ENCODE measurements around the gene PPP1R12B. TPM values are rescaled to one million over a fixed set of nuclear protein-coding genes. Genes with fewer than 3 reads are reported as not detected.

PPP1R12B gene
- total and polyA plus RNA-seq, 2 experiments from 2014 or later: 13.2 to 13.8 TPM

DNA sequence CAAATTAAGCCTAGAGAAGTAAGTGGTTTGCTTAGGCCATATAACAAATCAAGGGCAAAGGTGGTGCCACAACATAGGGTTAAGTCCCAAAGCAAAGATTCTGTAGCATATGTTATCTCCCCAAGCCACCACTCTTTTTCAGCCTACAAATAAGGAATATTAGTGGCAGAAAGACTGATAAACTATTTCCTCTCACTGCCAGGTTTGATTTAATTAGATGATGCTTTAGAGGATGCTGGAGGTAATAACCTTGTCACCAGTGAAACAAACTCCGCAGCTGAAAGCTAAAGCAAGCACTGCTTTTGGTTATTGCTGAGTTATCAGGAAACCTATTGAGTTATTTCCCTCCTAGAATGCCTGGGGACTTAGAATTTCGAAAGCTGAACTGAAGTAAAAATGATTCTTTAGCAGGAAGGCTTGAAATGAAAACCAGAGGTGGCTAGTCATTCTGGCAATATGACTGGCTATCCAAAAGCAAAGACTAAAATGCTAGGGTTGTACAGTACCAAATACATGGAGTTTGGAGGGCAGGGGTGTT is 216.5 kb downstream of the PPP1R12B start:
- Mint-ChIP-seq H3K27me3 (ENCODE audit: insufficient read depth, low read depth, poor library complexity) (no peaks in the 10 kb centered on the region), H3K36me3 (ENCODE audit: low read depth) (no peaks in the 10 kb centered on the region), H3K27ac (peak overlapping the region; percentile 54; the same call in 1 of the 2 replicates), H3K4me1 (peaks cover 68% of the 10 kb centered on the region), H3K9me3 (no peaks in the 10 kb centered on the region), H3K4me3 (no peak overlapping the region)
- Histone ChIP-seq H3K4me1 (ENCODE audit: insufficient read depth) (peaks cover 48% of the 10 kb centered on the region), H3K9me2 (ENCODE audit: insufficient read depth) (no peaks in the 10 kb centered on the region), H3K27ac (ENCODE audit: low read depth) (no peak overlapping the region), H3K4me2 (no peak overlapping the region), H3F3A (replicated peaks; ENCODE audit: low read depth) (no peaks in the 10 kb centered on the region), H3K36me3 (ENCODE audit: insufficient read depth) (no peaks in the 10 kb centered on the region), H3K27me3 (ENCODE audit: insufficient read depth) (no peaks in the 10 kb centered on the region), H3K4me3 (no peak overlapping the region), H2AFZ (no peak overlapping the region), H4K20me1 (replicated peaks; ENCODE audit: insufficient read depth) (no peaks in the 10 kb centered on the region), H3K79me2 (replicated peaks; ENCODE audit: insufficient read depth) (no peaks in the 10 kb centered on the region)
- no peak for DNase-seq (ENCODE audit: low spot score)
- TF ChIP-seq EZH2phosphoT487 (IDR thresholded peaks at IDR 0.05; ENCODE audit: unreplicated experiment) (no peak), ZNF331 (CRISPR knock-in tag; IDR thresholded peaks at IDR 0.05; ENCODE audit: low read depth) (no peak), CTCF (conservative IDR thresholded peaks at IDR 0.05; ENCODE audit: low read depth in 2 of 2) (no peak), STAT1 (IDR thresholded peaks at IDR 0.05; ENCODE audit: unreplicated experiment) (no peak), ZNF114 (CRISPR knock-in tag; IDR thresholded peaks at IDR 0.05) (no peak), CREB1 (CRISPR knock-in tag; IDR thresholded peaks at IDR 0.05; ENCODE audit: low read depth) (no peak), NANOG (IDR thresholded peaks at IDR 0.05; ENCODE audit: borderline replicate concordance) (no peak), JUNB (IDR thresholded peaks at IDR 0.05; ENCODE audit: unreplicated experiment) (no peak), EZH2 (IDR thresholded peaks at IDR 0.05; ENCODE audit: low read depth, unreplicated experiment) (no peak), REST (IDR thresholded peaks at IDR 0.05; ENCODE audit: unreplicated experiment) (no peak), ETS1 (IDR thresholded peaks at IDR 0.05) (no peak), POLR2AphosphoS5 (IDR thresholded peaks at IDR 0.05; ENCODE audit: low read depth) (no peak)
- TF ChIP-seq, protein P1, sequence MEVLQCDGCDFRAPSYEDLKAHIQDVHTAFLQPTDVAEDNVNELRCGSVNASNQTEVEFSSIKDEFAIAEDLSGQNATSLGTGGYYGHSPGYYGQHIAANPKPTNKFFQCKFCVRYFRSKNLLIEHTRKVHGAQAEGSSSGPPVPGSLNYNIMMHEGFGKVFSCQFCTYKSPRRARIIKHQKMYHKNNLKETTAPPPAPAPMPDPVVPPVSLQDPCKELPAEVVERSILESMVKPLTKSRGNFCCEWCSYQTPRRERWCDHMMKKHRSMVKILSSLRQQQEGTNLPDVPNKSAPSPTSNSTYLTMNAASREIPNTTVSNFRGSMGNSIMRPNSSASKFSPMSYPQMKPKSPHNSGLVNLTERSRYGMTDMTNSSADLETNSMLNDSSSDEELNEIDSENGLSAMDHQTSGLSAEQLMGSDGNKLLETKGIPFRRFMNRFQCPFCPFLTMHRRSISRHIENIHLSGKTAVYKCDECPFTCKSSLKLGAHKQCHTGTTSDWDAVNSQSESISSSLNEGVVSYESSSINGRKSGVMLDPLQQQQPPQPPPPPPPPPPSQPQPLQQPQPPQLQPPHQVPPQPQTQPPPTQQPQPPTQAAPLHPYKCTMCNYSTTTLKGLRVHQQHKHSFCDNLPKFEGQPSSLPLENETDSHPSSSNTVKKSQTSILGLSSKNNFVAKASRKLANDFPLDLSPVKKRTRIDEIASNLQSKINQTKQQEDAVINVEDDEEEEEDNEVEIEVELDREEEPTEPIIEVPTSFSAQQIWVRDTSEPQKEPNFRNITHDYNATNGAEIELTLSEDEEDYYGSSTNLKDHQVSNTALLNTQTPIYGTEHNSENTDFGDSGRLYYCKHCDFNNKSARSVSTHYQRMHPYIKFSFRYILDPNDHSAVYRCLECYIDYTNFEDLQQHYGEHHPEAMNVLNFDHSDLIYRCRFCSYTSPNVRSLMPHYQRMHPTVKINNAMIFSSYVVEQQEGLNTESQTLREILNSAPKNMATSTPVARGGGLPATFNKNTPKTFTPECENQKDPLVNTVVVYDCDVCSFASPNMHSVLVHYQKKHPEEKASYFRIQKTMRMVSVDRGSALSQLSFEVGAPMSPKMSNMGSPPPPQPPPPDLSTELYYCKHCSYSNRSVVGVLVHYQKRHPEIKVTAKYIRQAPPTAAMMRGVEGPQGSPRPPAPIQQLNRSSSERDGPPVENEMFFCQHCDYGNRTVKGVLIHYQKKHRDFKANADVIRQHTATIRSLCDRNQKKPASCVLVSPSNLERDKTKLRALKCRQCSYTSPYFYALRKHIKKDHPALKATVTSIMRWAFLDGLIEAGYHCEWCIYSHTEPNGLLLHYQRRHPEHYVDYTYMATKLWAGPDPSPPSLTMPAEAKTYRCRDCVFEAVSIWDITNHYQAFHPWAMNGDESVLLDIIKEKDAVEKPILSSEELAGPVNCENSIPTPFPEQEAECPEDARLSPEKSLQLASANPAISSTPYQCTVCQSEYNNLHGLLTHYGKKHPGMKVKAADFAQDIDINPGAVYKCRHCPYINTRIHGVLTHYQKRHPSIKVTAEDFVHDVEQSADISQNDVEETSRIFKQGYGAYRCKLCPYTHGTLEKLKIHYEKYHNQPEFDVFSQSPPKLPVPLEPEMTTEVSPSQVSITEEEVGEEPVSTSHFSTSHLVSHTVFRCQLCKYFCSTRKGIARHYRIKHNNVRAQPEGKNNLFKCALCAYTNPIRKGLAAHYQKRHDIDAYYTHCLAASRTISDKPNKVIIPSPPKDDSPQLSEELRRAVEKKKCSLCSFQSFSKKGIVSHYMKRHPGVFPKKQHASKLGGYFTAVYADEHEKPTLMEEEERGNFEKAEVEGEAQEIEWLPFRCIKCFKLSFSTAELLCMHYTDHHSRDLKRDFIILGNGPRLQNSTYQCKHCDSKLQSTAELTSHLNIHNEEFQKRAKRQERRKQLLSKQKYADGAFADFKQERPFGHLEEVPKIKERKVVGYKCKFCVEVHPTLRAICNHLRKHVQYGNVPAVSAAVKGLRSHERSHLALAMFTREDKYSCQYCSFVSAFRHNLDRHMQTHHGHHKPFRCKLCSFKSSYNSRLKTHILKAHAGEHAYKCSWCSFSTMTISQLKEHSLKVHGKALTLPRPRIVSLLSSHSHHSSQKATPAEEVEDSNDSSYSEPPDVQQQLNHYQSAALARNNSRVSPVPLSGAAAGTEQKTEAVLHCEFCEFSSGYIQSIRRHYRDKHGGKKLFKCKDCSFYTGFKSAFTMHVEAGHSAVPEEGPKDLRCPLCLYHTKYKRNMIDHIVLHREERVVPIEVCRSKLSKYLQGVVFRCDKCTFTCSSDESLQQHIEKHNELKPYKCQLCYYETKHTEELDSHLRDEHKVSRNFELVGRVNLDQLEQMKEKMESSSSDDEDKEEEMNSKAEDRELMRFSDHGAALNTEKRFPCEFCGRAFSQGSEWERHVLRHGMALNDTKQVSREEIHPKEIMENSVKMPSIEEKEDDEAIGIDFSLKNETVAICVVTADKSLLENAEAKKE (CRISPR knock-in tag; IDR thresholded peaks at IDR 0.05): no peak
- ATAC-seq: no peak
